Kidney capillary endothelial cell (primary cell): ENCODE data around the gene TMEM131.

Experiments
- DNase-seq: peaks from one replicate; pipeline ENCODE4 v3.0.0-alpha.2; 2018; ENCODE audit warnings: low spot score

The TMEM131 gene

DNA sequence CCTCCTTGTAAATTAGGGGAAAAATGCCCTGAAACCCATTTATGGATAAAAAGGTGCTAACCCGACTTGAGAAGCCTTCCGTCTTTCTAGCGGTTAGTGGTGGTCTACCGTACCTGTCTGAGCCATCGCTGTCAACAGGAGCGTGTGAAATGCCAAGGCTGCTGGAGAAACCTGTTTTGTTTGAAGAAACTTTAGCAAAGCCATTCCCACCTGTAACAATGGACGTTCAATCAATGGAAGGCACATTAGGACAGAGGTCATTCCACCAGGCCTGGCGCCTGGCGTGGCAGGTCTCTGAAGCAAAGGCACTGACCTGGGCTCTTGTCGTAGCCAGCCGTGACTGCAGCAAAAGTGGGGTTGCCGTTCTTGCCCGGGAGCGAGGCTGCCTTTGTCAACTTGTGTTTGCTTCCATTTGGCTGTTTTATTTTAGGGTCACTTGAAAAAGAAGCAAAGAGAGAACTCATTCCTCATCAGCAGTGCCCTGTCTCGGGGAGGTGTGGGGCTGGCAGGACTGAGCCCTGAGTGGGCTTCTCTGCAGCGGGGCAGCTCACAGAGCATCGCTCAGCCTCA, 235.2 kb downstream of the TMEM131 start:
- no peak for DNase-seq

DNA sequence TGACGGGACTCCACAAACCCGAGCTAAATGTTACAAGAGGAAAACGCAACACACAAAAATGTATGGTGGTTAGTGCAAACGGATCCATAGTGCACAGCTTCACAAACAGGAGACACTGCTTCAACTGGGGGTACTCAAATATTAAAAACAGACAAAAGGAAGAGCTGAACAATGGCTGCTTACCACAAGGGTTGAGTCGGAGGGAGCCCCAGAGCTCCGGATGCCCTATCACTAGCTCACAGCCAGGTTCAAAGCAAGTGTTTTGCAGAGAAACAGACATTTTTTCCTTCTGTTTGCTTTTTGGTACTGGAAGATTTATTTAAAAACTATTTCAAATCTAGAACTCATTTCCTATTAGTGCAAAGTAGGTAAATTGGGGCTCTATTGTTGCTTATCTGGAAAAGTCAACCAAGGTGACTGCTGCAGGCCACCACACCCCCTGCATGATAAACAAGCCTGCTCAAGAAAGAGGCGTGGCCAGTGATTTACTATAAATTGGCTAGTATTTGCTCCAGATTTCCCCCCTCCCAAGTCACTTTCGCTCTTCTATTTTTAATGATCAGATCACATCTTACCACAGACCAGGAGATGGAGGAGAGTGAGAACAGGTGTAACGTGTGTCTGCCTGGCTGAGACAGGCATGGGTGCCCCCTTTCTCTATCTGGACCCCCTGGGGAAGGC, 235.9 kb downstream of the TMEM131 start:
- DNase-seq, result no peak

DNA sequence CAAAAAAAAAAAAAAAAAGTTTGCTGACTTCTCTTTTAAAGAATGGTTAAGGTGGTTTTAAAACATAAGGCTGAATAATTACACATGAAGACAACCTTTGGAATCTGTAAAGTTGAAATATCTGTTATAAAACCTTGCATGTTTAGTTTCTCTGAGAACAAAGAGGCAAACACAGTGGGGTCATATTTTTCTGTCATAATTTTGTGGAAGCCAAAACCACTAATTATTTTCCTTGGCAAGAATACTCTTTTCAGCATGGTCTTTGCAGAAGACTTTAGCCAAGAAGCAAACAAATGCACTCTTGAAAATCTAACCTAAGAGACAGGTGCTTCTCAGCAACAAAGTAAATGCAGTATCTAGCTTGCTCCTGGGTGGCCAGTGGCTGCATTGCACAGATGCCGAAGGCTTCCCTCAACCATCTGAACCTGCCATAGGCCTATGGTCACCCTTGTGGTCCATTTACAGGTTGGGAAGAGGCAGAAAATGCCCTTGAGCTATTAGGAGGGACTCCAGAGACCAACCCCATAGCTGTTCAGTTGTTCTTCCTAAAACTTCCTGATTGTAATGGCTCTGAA, 237.5 kb downstream of the TMEM131 start:
- no peak for DNase-seq

DNA sequence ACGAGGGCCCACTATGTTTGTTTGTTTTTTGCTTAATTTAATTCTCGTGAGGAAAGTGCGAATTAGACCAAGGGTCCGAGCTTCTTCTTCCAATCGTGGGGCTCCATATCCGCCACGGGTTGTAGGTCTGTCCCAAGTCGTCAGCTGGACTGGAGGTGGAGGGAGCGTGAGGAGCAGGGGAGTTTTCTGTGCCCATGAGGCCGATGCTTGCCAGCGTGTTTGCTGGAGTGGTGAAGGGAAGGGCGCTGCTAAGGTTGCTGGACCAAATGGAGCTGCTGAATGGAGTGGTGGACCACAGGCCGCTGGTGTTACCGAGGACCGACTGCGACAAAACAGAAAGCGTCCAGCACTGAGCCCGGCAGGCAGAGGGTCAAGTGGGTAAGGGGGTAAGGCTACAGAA, 238.7 kb downstream of the TMEM131 start:
- DNase-seq, result no peak

DNA sequence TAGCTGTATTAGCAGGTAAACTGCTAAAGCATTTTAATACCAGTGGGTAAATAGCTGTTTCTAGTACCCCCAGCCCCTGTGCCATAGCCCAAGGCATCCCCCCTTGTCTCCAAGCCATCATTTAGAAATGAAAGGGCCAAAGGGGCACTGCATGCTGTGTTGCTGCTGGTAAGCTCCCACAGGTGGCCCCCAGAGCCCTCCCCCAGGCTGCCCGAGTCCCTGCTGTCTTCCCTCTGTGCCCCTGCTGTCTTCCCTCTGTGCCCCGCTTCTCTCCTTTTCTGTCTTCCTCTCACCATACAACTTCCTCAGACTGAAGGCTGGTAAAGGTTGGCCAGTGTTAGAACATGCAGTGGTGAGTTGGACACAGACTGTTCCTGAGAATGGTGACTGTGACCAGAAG, 240.3 kb downstream of the TMEM131 start:
- no peak for DNase-seq

DNA sequence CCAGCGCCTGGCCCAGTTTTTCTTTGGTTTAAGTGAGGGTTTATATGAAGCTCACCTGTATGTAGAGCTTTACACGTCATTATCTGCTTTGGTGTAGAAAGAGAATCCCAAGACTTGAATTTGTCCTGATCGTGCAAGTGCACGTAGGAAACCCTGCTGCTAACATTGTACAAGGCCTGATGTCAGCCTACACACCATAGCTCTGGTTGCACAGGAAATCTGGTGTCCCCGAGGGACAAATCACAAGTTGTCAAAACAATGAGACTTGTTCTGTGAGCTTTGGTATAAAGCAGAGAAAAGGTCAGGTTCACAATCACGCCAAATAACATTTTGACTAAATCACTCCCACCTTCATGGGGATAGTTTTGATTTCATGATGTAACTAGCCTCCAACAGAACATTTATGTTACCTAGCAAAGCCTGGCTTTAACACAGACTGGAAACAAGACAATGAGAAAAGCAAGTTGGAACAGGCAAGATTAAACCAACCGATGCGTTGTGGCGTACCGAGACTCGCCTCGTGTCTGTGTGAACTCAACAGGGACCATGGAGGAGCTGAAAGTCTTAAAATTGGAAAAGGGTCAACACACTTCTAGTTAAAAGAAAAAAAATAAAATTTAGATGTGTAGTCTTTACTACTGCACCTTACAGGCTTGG, 240.9 kb downstream of the TMEM131 start:
- no peak for DNase-seq

DNA sequence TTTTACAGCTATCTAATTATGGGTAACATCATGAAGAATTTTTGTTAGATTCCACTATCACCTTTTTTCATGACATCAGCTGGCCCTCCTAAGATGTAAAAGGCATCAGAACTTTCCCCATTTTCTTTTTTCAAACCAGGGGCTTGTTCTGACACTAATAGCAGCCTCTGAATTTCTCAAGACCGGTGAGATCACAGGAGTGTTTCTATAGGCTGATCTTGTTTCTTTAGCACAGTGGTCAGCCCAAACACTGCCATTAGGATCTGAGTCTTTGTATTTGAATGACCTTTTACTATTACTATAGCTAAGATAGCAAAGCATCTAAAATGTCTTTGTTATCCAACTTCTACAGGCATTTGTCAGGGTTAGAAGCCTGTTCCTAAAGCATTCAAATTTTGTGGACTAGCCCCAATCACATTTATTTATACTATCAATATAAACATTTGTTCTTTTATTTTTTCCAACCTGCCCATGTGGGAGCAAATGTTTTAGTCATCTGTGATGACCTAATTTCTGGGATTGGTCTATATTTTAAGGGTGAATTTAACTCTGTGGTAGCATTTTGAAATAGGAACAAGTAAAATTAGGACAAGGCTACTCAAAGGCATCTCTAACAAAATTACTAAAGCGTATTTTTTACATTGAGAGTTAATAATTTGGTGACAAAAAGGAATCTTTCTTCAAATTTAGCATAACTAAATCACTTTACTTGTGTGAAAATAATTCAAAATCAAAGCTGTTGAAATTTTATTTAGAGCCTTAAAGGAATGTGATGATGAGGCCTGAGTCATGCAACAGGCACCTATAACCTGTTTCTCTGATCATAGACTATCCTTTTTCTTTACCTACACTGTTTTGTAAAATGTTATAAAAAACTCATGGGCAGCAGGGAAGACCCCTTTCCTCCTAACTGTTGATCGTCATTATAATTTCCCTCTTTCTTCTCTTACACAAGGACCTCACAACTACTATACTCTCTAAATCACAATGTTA, 243.1 kb downstream of the TMEM131 start:
- DNase-seq, result no peak

DNA sequence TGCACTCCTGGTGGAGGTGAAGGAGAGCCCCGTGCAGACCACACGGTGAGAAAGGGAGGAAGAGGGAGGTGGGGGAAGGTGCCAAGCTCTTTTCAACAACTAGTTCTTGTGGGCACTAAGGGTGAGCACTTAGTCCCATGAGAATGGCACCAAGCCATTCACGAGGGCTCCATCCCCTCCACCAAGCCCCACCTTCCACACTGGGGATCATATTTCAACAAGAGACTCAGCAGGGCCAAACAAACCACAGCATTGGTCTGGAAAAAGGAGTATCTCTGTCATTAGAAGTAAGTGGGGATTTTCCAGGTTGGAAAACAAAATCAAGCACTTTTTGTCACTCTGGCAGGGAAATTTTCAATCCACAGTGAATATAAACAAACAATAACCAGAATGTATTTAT, 244.0 kb downstream of the TMEM131 start:
- no peak for DNase-seq

DNA sequence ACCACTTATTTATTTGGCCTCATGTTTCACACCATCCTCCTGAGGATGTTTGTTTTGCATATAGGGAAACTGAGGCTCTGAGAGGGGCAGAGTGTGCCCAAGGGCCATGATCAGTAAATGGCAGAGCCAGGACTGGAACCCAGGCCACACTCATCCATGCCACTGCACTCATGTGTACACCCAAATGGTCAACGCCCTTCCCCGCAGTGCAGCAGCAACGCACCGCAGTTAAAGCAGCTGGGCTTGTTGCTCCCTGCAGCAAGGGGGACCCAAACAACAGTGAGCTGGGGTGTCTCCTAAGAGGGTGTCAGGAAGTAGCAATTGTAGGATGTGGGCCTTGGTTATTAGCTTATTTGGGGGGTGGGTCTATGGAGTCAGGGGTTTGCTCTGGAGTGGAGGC, 245.7 kb downstream of the TMEM131 start:
- no peak for DNase-seq

DNA sequence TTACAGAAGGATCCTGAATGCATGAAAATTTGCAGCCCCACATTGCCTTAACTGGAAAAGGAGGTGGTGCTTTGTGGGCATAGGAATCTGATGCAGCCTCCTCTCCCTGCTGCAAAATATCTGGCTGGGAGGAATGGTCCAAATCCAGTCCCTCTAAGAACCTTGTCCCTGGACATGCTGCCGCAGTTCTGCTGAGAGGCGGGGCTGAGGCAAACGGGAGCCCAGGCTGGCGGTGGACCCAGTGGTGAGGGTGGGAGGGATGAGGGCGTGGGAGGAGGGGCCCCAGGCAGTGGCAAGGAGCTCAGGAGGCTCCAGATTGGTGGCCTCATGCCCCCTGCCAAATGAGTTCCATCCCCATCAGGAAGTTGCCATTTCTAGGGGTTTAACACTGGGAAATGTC, 246.2 kb downstream of the TMEM131 start:
- DNase-seq, result no peak

DNA sequence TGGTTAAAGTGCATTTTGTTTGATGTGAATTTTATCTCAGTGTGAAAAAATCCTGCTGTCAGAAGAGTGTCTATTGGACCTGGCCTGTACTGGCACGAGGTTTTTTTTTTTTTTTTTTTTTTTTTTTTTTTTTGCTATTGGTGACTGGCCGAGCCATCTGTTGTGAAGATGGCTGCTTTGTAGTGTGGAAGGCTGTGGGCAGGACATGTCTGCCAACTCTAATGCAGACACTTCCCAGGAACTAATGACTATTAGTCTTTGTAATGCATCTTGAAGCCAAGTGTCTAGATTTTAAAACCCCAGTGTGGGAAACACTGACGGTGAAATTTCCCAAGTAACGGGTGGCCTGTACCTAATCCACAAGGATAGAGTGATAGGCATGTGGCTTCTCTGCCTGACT, 248.0 kb downstream of the TMEM131 start:
- DNase-seq, result no peak

DNA sequence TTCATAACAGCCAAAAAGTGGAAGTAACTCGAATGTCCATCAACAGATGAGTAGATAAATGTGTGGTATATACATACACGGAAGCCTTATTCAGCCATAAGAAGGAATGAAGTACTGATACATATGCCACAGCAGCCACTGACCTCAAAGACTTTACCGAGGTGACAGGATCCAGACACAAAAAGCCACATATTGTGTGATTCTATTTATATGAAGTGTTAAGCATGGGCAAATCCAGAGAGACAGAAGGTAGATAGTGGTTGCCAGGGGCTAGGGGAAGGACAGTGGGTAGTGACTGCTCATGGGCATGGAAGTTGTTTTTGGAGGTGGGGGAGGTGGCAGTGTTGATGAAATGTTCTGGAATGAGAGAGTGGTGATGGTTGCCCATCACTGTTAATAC, 248.5 kb downstream of the TMEM131 start:
- DNase-seq, result no peak

DNA sequence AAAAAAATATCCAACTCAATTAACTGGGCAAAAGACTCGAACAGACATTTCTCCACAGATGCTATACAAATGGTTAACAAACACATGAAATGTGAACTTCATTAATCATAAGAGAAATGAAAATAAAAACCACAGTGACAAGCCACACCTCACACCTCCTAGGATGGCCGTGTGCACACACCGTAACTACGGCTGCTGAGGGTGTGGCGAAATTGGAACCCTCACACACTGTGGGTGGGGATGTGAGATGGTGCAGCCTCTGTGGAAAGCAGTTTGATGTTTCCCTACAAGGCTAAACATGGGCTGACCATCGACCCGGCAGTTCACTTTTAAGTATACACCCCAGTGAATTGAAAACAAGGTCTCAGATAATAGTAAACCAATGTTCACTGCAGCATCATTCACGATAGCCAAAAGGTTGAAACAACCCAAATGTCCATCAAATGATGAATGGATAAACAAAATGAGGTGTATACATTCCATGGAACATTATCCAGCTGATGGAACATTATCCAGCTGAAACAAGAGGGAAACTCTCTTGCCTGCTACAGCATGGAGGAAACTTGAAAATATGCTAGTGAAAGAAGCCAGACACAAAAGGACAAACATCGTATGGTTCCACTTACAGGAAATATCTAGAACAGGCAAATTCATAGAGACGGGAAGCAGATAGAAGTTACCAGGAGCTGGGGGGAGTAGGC, 250.1 kb downstream of the TMEM131 start:
- DNase-seq, result no peak

DNA sequence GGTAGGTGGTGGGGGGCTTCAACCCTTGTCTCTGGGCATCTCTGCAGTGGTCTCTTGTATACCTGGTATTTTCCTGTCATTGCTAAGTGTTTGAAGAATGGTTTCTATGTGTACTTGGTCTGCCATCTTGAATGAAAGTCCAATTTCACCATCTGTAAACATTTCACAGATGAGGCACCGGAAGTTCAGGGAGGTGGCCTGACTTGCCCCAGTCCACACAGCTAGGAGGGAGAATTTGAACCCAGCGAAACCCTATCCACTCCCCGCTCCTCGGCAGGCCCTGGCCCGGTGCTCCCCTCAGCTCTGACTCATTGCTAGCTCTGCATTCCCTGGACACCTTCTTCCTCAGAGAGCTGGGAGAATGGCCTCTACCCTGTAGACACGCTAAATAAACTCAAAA, 251.8 kb downstream of the TMEM131 start:
- no peak for DNase-seq

DNA sequence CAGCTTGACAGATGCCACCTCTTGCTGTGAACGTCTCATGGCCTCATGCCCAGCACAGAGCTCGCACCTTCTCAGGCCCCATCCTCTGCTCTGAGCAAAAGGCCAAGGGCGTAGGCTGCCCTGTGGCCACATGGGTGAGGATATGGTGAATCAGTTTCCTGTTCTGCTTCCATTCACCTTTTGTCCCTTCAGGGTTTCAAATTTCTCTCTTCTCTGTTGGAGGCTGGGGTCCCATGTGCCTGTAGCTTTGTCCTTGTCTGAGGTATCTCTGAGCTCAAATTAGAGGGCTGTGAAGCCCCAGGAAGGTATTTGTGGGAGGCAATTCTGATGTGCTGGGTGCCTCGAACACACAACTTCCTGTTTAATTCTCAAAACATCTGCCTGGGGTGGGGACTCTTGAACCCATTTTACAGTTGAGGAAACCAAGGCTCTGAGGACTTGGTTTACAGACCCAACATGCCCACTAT, 253.3 kb downstream of the TMEM131 start:
- peak; percentile 26 for DNase-seq

DNA sequence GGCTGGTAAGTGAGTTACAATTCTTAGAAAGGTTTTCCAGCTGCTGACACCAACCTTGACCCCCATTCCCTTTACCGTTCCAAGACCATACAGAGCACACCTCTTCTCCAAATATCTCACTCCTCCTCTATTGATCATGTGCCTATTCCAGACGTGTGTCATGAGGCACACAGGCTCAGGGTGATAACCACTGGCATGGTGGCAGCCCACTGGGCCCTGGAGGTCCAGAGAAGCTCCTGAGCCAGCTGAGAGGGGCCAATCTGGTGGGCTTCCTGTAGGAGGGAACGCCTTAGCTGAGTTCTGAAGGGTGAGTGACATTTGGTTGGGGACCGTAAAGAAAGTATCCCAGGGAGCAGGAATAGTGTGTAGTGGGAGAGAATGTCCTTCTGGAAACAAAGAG, 254.1 kb downstream of the TMEM131 start:
- no peak for DNase-seq

DNA sequence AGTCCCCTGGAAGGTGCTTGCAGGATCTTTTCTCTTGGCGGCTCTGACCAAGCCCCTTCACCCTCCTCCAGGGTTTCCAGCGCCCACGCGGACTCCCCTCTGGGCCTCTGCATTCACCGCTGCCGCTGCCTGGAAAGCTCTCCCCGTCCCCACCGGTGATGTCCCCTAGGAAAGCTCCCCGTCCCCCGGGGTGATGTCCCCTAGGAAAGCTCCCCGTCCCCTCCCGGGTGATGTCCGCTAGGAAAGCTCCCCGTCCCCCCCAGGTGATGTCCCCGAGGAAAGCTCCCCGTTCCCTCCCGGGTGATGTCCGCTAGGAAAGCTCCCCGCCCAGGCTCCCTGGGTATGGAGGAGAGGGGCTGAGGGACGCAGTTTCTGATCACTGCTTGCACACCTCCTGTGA, 254.5 kb downstream of the TMEM131 start:
- DNase-seq, result no peak

DNA sequence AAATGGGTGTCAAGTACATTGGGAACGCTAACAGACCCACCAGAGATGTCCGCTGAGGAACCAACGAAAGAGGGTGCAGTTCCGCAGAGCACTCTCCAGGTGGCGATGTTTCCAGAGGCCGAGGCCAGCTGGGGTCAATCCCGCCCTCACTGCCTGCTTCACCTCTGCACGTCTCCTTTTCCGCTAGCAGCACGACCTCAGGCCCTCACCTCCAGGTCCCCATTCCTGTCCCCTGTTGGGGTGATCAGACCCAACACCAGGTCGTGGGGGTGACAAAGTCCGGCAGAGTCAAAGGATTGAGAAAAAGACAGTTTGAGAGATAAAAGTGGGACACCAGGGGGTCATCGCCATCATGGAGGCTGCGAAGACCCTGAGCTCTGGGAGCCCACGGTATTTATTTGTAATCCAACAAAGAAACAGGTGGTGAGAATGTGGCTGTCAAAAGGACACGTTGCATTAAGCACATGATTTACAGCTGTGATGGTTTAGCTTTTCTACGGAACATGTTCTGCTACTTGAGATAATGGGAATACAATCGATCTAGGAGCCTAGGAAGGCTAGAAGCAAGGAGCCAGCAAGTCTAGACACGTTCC, 255.1 kb downstream of the TMEM131 start:
- peak; percentile 36 for DNase-seq

DNA sequence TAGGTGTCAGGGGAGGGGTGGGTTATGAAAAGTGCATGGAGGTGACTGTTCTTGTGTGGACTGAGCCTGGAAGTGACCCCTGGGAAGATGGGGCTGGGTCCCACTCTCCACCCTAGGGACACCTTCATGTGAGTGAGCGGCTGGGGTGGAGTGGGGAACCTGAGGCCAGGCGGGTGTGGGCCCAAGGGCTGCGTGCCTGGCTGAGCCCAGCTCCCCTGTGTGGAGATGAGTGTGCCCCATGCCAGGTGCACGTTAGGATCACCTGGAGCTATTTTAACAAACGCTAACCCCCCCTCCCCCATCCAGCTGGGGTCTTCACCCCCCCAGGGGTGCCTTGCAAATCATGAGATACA, 255.9 kb downstream of the TMEM131 start:
- DNase-seq, result no peak

DNA sequence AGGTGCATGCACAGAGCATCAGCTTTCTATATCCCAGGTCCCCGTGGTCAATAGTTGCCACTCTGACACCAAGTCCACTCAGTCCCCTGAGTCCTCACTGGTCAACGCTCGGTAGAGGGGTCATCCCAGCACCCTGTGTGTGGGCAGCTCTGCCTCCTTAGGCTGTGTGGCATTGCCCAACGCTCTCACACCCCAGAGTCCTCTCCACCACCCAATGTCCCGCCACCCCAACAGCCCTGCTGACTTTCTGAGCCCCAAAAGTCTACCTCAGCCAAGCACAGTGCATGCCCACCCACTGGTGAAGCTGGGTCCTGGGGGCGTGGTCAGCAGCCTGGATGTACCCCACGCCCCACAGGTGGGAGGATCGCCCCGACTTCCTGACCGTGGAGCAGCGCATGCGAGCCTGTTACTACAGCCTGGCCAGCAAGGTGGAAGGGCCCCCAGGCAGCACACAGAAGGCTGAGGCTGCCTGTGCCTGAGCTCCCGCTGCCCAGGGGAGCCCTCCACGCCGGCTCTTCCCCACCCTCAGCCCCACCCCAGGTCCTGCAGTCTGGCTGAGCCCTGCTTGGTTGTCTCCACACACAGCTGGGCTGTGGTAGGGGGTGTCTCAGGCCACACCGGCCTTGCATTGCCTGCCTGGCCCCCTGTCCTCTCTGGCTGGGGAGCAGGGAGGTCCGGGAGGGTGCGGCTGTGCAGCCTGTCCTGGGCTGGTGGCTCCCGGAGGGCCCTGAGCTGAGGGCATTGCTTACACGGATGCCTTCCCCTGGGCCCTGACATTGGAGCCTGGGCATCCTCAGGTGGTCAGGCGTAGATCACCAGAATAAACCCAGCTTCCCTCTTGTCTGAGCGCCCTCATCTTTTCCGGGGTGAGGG, 256.5 kb downstream of the TMEM131 start:
- DNase-seq, result no peak
